Measurements from ENCODE around the gene PPP1R2B.

DNA sequence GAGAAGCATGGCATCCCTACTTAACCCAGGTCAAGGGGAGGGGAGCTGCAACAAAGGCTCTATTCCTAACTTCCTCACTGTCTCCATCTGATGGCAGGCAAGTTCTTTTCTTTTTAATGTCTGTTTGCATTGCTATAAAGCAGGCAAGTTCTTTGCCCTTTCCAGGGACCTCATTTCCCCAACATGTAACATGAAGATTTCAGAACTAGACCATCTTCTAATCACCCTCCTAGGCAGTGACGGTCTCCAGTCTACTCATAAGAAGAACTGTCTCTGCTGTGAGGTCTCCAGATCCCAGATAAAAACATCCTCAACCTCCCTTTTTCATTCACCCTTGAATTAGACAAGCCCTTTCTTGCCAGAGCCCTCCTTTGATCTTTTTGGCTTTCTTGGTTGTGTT lies 42.1 kb downstream of the PPP1R2B start:
- TF ChIP-seq CTCF (conservative IDR thresholded peaks at IDR 0.05; ENCODE audit: low read depth, low read length): no peak; the same call in 1 of the 2 replicates
- no peak for TF ChIP-seq EZH2 (IDR thresholded peaks at IDR 0.05; ENCODE audit: low read length, unreplicated experiment)
- no peak for TF ChIP-seq EZH2phosphoT487 (IDR thresholded peaks at IDR 0.05; ENCODE audit: borderline replicate concordance, low read length)

Data from PC-3 (cell line).